ENCODE measurements around the gene PMF1. TPM values are rescaled to one million over a fixed set of nuclear protein-coding genes. Genes with fewer than 3 reads are reported as not detected.

The PMF1 gene
- total RNA-seq, 4 donors from 2014 or later, result 34.0 to 74.8 (median 49.5) TPM

DNA sequence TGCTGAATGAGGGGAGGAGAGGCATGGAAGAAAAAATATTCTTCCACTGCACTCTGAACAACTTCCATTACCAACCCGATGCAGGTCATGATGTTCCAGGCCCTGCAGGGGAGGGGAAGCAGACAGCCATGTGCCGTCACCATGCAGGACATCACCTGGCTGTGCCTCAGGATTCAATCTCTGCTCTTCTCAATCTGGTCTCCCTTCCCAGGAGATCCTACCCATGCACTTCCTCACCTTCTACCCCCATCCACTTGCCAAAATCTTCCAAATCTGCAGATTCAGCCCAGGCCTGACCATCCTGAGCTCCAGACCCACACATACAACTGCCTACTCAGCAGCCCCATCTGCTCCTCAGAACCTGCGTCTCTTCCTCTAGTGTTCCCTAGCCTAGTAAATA lies 40.8 kb downstream of the PMF1 start:
- TF ChIP-seq, protein P1, sequence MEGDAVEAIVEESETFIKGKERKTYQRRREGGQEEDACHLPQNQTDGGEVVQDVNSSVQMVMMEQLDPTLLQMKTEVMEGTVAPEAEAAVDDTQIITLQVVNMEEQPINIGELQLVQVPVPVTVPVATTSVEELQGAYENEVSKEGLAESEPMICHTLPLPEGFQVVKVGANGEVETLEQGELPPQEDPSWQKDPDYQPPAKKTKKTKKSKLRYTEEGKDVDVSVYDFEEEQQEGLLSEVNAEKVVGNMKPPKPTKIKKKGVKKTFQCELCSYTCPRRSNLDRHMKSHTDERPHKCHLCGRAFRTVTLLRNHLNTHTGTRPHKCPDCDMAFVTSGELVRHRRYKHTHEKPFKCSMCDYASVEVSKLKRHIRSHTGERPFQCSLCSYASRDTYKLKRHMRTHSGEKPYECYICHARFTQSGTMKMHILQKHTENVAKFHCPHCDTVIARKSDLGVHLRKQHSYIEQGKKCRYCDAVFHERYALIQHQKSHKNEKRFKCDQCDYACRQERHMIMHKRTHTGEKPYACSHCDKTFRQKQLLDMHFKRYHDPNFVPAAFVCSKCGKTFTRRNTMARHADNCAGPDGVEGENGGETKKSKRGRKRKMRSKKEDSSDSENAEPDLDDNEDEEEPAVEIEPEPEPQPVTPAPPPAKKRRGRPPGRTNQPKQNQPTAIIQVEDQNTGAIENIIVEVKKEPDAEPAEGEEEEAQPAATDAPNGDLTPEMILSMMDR (IDR thresholded peaks at IDR 0.05), result no peak
- ATAC-seq (ENCODE audit: low FRiP score), result no peak
- no peak for DNase-seq (ENCODE audit: low spot score)

- no peak for ATAC-seq (ENCODE audit: low FRiP score)
- no peak for DNase-seq (ENCODE audit: low spot score)
- TF ChIP-seq, protein P1 (IDR thresholded peaks at IDR 0.05), result no peak
Measured at GRCh38 chr1:156257711-156258110, 44.9 kb downstream of the PMF1 start.

DNA sequence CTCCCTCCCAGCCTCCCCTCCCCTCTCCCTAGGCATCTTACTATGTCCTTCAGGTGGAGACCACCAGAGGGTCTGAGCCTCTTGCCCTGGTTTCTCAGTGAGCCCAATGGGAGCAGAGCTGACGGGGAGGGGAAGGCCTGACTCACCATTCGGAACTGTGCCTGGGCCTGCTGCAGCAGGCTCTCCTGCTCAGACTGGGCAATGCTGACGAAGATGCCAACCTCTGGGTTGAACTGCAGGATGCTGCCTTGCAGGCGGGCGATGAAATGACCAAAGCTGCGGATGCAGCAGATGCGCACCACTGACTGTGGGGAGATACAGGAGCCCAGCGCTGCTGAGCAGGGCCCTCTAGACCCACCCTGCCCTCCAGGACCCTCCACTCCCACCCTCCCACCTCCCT lies 46.1 kb downstream of the PMF1 start:
- DNase-seq (ENCODE audit: low spot score) (no peak), ATAC-seq (ENCODE audit: low FRiP score) (no peak)

DNA sequence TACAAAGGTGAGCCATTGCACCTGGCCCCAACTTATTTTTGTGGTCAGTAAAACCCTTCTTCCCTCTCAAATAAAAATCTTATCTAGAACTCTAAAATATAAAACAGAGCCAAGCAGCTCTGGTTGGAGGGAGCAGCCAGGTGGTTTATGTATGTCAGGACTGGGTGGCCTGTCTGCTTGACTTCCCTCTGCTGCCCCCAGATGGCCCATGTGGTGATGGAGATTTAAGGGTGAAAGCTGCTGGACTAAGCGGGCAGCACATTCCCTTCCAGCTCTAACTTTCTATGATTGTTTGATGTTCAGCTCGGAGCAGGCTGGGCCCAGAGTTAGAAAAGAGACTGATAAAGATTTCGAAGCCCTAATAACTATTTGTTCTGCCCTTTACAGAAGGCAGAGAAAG lies 47.0 kb downstream of the PMF1 start:
- no peak for DNase-seq (ENCODE audit: low spot score)
- TF ChIP-seq, protein P1 (IDR thresholded peaks at IDR 0.05), result no peak
- no peak for ATAC-seq (ENCODE audit: low FRiP score)

More for the DNA sequence above, 46.1 kb downstream of the PMF1 start:
- TF ChIP-seq, protein P1 (IDR thresholded peaks at IDR 0.05), result no peak

GRCh38 chr1:156260896-156261295 lies 48.1 kb downstream of the PMF1 start:
- TF ChIP-seq, protein P1 (IDR thresholded peaks at IDR 0.05), result no peak
- no peak for ATAC-seq (ENCODE audit: low FRiP score)
- DNase-seq (ENCODE audit: low spot score), result no peak

DNA sequence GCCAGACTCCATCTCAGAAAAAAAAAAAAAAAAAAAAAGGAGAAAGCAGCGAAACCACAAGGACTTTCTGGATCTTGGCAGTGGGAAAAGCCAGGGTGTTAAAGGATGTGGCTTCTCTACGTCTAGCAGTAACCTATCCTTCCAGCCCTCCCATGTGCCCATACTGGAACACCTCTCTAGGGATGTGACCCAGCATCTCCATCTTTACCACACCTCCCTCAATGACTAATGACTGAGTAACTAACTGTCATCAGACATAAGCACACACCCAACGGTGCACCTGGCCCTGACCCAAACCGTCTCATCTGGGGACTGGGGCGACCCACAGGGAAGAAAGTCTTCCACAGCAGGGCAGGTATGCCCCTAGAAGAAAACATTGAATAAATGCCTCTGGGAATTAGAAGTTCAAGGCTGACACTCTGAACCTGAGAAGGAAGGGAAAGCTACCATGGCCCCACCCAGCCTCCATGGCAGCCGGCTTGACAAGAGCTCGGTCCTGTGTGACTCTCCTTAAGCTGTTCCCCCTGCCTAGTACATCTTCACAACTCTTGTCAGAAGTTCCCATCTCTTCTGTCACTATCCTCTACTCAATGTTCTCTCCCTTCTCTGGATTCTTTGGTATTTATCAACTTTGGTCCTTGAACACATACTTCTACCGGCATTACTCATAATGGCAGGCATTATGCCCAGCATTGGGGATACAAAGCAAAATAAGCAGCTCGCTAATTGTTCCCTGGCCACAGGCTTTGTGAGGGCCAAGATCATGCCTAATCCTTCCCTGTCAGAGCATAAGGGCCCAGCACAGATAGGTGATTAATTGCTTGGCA lies 49.9 kb downstream of the PMF1 start:
- ATAC-seq (ENCODE audit: low FRiP score) (no peak), DNase-seq (ENCODE audit: low spot score) (no peak)
- TF ChIP-seq, protein P1 (IDR thresholded peaks at IDR 0.05), result no peak

GRCh38 chr1:156263288-156263655 lies 50.5 kb downstream of the PMF1 start:
- no peak for ATAC-seq (ENCODE audit: low FRiP score)

More at GRCh38 chr1:156263288-156263655, 50.5 kb downstream of the PMF1 start:
- DNase-seq (ENCODE audit: low spot score), result no peak
- TF ChIP-seq, protein P1 (IDR thresholded peaks at IDR 0.05), result no peak

All from omental fat pad (tissue), 4 donors.